ENCODE measurements around the gene TBC1D1.

The TBC1D1 gene

GRCh38 chr4:38176165-38176564, 285.3 kb downstream of the TBC1D1 start:
- no peak for DNase-seq (ENCODE audit: low read depth)

- DNase-seq (ENCODE audit: low read depth) = no peak
Measured at GRCh38 chr4:38177035-38177546, 286.2 kb downstream of the TBC1D1 start.

GRCh38 chr4:38177641-38178391, 286.9 kb downstream of the TBC1D1 start:
- no peak for DNase-seq (ENCODE audit: low read depth)

- no peak for DNase-seq (ENCODE audit: low read depth)
Measured at GRCh38 chr4:38178392-38178995, 287.6 kb downstream of the TBC1D1 start.

GRCh38 chr4:38179690-38180377, 288.9 kb downstream of the TBC1D1 start:
- no peak for DNase-seq (ENCODE audit: low read depth)

- no peak for DNase-seq (ENCODE audit: low read depth)
Measured at GRCh38 chr4:38180456-38180855, 289.6 kb downstream of the TBC1D1 start.

GRCh38 chr4:38181286-38181685, 290.4 kb downstream of the TBC1D1 start:
- DNase-seq (ENCODE audit: low read depth) = no peak

GRCh38 chr4:38182334-38182998, 291.6 kb downstream of the TBC1D1 start:
- no peak for DNase-seq (ENCODE audit: low read depth)

GRCh38 chr4:38184404-38184803, 293.5 kb downstream of the TBC1D1 start:
- no peak for DNase-seq (ENCODE audit: low read depth)

- DNase-seq (ENCODE audit: low read depth) = no peak
Measured at GRCh38 chr4:38185406-38186144, 294.7 kb downstream of the TBC1D1 start.

GRCh38 chr4:38188136-38188535, 297.3 kb downstream of the TBC1D1 start:
- no peak for DNase-seq (ENCODE audit: low read depth)

- no peak for DNase-seq (ENCODE audit: low read depth)
Measured at GRCh38 chr4:38188631-38189101, 297.8 kb downstream of the TBC1D1 start.
